ENCODE measurements around the gene CNTNAP2. TPM values are rescaled to one million over a fixed set of nuclear protein-coding genes. Genes with fewer than 3 reads are reported as not detected.

Gene CNTNAP2
- total RNA-seq, 1 experiment from 2014 or later = 64.5 TPM

GRCh38 chr7:146713934-146714333, 597.3 kb downstream of the CNTNAP2 start:
- TF ChIP-seq CTCF (conservative IDR thresholded peaks at IDR 0.05) = no peak
- Histone ChIP-seq H3K56ac (ENCODE audit: insufficient read length, low read depth, low read length) (no peak overlapping the region), H2BK15ac (ENCODE audit: low read depth, low read length) (no peak overlapping the region), H3K23me2 (ENCODE audit: insufficient read length, low read depth, low read length, poor library complexity, severe bottlenecking) (no peaks in the 10 kb centered on the region), H3K4ac (ENCODE audit: low read depth, low read length) (no peak overlapping the region), H3K14ac (ENCODE audit: insufficient read depth, low read length) (no peak overlapping the region), H2BK12ac (ENCODE audit: insufficient read length, low read depth, low read length) (no peak overlapping the region), H3K79me1 (ENCODE audit: insufficient read depth, low read depth, low read length, poor library complexity, severe bottlenecking) (no peaks in the 10 kb centered on the region), H3K9me3 (ENCODE audit: control insufficient read depth, low read depth, low read length) (no peaks in the 10 kb centered on the region), H3K9ac (ENCODE audit: extremely low read depth, insufficient read length, low read length) (no peak overlapping the region), H4K91ac (ENCODE audit: insufficient read length, low read depth, low read length) (no peak overlapping the region), H3K27ac (ENCODE audit: insufficient read length, low read depth, low read length) (no peak overlapping the region), H2BK5ac (ENCODE audit: insufficient read length, low read length) (no peak overlapping the region), H3K4me1 (ENCODE audit: insufficient read depth, low read length) (no peaks in the 10 kb centered on the region), H4K5ac (ENCODE audit: insufficient read length, low read depth, low read length) (no peak overlapping the region), H3K27me3 (ENCODE audit: insufficient read depth, low read length) (no peaks in the 10 kb centered on the region), H3K4me2 (ENCODE audit: insufficient read depth, insufficient read length, low read length) (no peak overlapping the region), H2BK20ac (ENCODE audit: low read depth, low read length, poor library complexity, severe bottlenecking) (no peak overlapping the region), H2BK120ac (ENCODE audit: low read depth, low read length, poor library complexity, severe bottlenecking) (no peak overlapping the region), H3K18ac (ENCODE audit: insufficient read length, low read depth, low read length) (no peak overlapping the region), H4K20me1 (ENCODE audit: control insufficient read depth, insufficient read depth, insufficient read length) (no peaks in the 10 kb centered on the region), H4K8ac (replicated peaks; ENCODE audit: insufficient read length, low read depth, low read length) (no peak overlapping the region), H3K79me2 (ENCODE audit: insufficient read depth, low read length) (no peaks in the 10 kb centered on the region), H3K23ac (ENCODE audit: insufficient read length, low read depth, low read length) (no peak overlapping the region), H2AK5ac (ENCODE audit: insufficient read length, low read length) (no peak overlapping the region), H3T11ph (ENCODE audit: low read length) (no peak overlapping the region), H2AFZ (ENCODE audit: low read length) (no peak overlapping the region)
- no peak for DNase-seq
- WGBS (ENCODE audit: extremely low coverage, insufficient read length, low lambda C conversion rate) = no CpG with 5 or more reads among the region's 3 CpGs
- H3K4me1 Mint-ChIP-seq = no peaks in the 10 kb centered on the region
- H3K36me3 Mint-ChIP-seq (ENCODE audit: insufficient read depth in 1 of 3, low read depth in 3 of 3) = no peaks in the 10 kb centered on the region
- H3K9me3 Mint-ChIP-seq = no peaks in the 10 kb centered on the region
- no peak overlapping the region for H3K4me3 Mint-ChIP-seq
- H3K27me3 Mint-ChIP-seq (ENCODE audit: low read depth) = no peaks in the 10 kb centered on the region
- H3K27ac Mint-ChIP-seq = no peak overlapping the region
